ENCODE data around the gene TAF5L. TPM values are rescaled to one million over a fixed set of nuclear protein-coding genes. Genes with fewer than 3 reads are reported as not detected.

Gene TAF5L
- total RNA-seq, 1 donor from 2014 or later, result 8.5 TPM

DNA sequence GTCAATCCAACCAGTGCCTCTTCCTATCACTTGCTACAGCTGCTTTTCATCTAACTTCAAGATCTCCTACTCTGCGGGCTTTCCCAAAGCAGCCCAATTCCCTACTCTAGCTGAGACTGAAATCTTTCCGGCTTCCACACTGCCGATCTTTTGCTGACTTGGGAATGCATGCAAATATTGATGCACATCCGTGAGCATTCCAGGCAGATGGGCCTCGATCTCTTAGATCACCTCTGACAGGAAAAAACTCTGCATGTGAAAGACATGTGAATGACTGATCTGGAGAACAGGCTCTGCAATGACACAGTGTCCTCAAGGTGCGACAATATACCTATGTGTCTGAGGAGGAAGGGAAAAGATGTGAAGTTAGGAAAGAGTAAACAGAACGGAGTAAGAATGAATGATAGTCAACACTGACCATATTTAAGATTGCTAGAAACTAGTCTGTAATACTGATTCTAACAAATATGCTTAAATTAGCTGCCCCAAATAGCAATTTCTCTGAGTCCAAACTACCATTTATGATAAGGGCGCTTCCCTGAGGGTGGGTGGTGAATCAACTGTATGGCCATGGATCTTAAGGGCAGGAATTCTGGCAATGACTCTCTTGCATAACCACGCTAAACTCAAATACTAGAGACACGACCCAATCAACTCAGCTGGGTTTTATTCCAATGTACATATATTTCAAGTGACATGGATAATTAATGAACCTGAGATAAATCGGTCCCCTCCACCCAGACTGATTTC lies 8.4 kb downstream of the TAF5L start:
- TF ChIP-seq EZH2phosphoT487 (IDR thresholded peaks at IDR 0.05) (no peak), EZH2 (IDR thresholded peaks at IDR 0.05) (no peak)
- TF ChIP-seq, protein P1, sequence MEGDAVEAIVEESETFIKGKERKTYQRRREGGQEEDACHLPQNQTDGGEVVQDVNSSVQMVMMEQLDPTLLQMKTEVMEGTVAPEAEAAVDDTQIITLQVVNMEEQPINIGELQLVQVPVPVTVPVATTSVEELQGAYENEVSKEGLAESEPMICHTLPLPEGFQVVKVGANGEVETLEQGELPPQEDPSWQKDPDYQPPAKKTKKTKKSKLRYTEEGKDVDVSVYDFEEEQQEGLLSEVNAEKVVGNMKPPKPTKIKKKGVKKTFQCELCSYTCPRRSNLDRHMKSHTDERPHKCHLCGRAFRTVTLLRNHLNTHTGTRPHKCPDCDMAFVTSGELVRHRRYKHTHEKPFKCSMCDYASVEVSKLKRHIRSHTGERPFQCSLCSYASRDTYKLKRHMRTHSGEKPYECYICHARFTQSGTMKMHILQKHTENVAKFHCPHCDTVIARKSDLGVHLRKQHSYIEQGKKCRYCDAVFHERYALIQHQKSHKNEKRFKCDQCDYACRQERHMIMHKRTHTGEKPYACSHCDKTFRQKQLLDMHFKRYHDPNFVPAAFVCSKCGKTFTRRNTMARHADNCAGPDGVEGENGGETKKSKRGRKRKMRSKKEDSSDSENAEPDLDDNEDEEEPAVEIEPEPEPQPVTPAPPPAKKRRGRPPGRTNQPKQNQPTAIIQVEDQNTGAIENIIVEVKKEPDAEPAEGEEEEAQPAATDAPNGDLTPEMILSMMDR (IDR thresholded peaks at IDR 0.05), result no peak
- Mint-ChIP-seq H3K27me3 (ENCODE audit: insufficient read depth, low read depth) (no peaks in the 10 kb centered on the region), H3K4me3 (no peak overlapping the region), H3K27ac (no peak overlapping the region), H3K36me3 (peaks cover 4% of the 10 kb centered on the region), H3K9me3 (no peaks in the 10 kb centered on the region), H3K4me1 (no peaks in the 10 kb centered on the region)
- Histone ChIP-seq H3K79me2 (ENCODE audit: low read depth) (peaks cover 80% of the 10 kb centered on the region), H3K4me1 (no peaks in the 10 kb centered on the region), H3K27me3 (no peaks in the 10 kb centered on the region), H3K9me3 (ENCODE audit: low read depth) (no peaks in the 10 kb centered on the region), H3K36me3 (no peaks in the 10 kb centered on the region), H3K9ac (no peak overlapping the region), H3F3A (ENCODE audit: low read depth) (no peaks in the 10 kb centered on the region), H3K4me3 (no peak overlapping the region), H4K20me1 (ENCODE audit: low read depth) (peaks cover 23% of the 10 kb centered on the region), H2AFZ (replicated peaks) (no peak overlapping the region), H3K4me2 (no peak overlapping the region), H3K27ac (no peak overlapping the region)
- no peak for DNase-seq (ENCODE audit: low spot score)

DNA sequence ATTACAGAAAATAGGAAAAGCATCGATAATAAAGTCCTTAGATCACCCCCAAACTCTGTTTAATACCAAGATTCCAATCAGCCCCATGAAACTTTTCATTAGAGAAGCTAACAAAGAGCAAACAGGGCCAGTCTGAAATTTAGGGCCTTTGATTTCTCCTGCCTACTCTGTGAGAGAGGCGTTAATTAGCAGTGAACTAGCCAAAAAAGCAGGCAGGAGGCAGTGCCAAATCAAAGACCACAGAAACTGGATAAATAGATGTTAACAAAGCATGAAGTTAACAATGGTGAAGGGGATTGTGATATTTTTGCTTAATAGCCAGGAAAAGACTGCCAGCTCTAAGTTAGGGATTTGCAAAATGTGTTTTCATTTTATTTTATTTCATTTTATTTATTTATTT lies 11.2 kb downstream of the TAF5L start:
- Histone ChIP-seq H3K4me2 (no peak overlapping the region), H3K27ac (peak overlapping the region; percentile 54), H2AFZ (replicated peaks) (no peak overlapping the region), H3K79me2 (ENCODE audit: low read depth) (peaks cover 52% of the 10 kb centered on the region), H4K20me1 (ENCODE audit: low read depth) (peaks cover 23% of the 10 kb centered on the region), H3K4me1 (no peaks in the 10 kb centered on the region), H3K9me3 (ENCODE audit: low read depth) (no peaks in the 10 kb centered on the region), H3K36me3 (no peaks in the 10 kb centered on the region), H3K27me3 (no peaks in the 10 kb centered on the region), H3K4me3 (no peak overlapping the region), H3F3A (ENCODE audit: low read depth) (no peaks in the 10 kb centered on the region), H3K9ac (no peak overlapping the region)
- no peaks in the 10 kb centered on the region for H3K4me1 Mint-ChIP-seq
- no peak for DNase-seq (ENCODE audit: low spot score)
- no peaks in the 10 kb centered on the region for H3K9me3 Mint-ChIP-seq
- H3K27me3 Mint-ChIP-seq (ENCODE audit: insufficient read depth, low read depth), result no peaks in the 10 kb centered on the region
- H3K4me3 Mint-ChIP-seq, result no peak overlapping the region
- H3K27ac Mint-ChIP-seq, result no peak overlapping the region
- peaks cover 15% of the 10 kb centered on the region for H3K36me3 Mint-ChIP-seq
- TF ChIP-seq EZH2phosphoT487 (IDR thresholded peaks at IDR 0.05) (no peak), EZH2 (IDR thresholded peaks at IDR 0.05) (no peak)
- TF ChIP-seq, protein P1 (IDR thresholded peaks at IDR 0.05), result no peak

DNA sequence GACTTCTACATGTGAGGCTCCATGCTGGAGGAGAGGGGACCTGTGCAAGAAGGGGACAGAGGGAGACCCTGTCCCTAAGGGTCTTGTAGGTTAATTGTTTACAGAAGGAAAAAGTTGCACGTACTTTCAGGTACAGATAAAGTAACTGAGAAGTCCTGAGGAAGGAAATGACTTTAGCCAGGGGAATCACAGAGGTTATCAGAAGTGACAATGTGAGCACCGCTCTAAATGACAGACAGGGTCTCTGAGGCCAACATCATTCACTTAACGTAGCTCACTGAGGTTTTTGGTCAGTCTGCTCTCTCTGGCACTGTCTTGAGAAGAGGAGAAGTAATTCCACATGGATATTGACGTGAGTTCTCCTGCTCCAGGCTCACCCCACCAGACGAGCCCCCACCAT lies 12.0 kb downstream of the TAF5L start:
- peaks cover 6% of the 10 kb centered on the region for H3K36me3 ChIP-seq
- H3K4me2 ChIP-seq, result no peak overlapping the region
- peaks cover 16% of the 10 kb centered on the region for H4K20me1 ChIP-seq (ENCODE audit: low read depth)
- Mint-ChIP-seq H3K36me3 (peaks cover 17% of the 10 kb centered on the region), H3K4me1 (no peaks in the 10 kb centered on the region), H3K27ac (no peak overlapping the region), H3K4me3 (no peak overlapping the region), H3K27me3 (ENCODE audit: insufficient read depth, low read depth) (no peaks in the 10 kb centered on the region), H3K9me3 (no peaks in the 10 kb centered on the region)
- no peak for DNase-seq (ENCODE audit: low spot score)
- H3K27ac ChIP-seq, result no peak overlapping the region
- H3K4me1 ChIP-seq, result no peaks in the 10 kb centered on the region
- H3K79me2 ChIP-seq (ENCODE audit: low read depth), result peaks cover 44% of the 10 kb centered on the region
- no peak overlapping the region for H3K9ac ChIP-seq
- H3K4me3 ChIP-seq, result no peak overlapping the region
- TF ChIP-seq EZH2phosphoT487 (IDR thresholded peaks at IDR 0.05), result no peak
- no peaks in the 10 kb centered on the region for H3F3A ChIP-seq (ENCODE audit: low read depth)
- H3K9me3 ChIP-seq (ENCODE audit: low read depth), result no peaks in the 10 kb centered on the region
- no peaks in the 10 kb centered on the region for H3K27me3 ChIP-seq
- H2AFZ ChIP-seq (replicated peaks), result no peak overlapping the region

DNA sequence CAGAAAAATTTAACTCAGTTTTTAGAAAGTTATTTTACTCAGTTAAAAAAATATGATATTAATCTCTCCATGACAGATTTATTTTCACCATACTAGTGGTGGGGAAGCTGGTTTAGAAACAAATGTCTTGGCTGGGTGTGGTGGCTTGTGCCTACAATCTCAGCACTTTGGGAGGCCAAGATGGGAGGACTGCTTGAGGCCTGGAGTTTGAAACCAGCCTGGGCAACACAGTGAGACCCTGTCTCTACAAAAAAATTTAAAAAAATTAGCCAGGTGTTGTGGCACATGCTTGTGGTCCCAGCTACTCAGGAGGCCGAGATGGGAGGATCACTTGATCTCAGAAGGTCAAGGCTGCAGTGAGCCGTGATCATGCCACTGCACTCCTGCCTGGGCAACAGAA lies 17.3 kb downstream of the TAF5L start:
- Histone ChIP-seq H3K4me3 (no peak overlapping the region), H3K36me3 (peaks cover 7% of the 10 kb centered on the region)
- H3K27ac Mint-ChIP-seq, result no peak overlapping the region

More for the DNA sequence above, 17.3 kb downstream of the TAF5L start:
- H2AFZ ChIP-seq (replicated peaks), result no peak overlapping the region
- H3K4me3 Mint-ChIP-seq, result no peak overlapping the region
- H3K36me3 Mint-ChIP-seq, result peaks cover 25% of the 10 kb centered on the region
- DNase-seq (ENCODE audit: low spot score), result no peak
- no peak overlapping the region for H3K4me2 ChIP-seq
- H3K79me2 ChIP-seq (ENCODE audit: low read depth), result no peaks in the 10 kb centered on the region
- H3K27ac ChIP-seq, result no peak overlapping the region
- H4K20me1 ChIP-seq (ENCODE audit: low read depth), result peaks cover 5% of the 10 kb centered on the region
- no peaks in the 10 kb centered on the region for H3K4me1 Mint-ChIP-seq
- H3K4me1 ChIP-seq, result no peaks in the 10 kb centered on the region
- no peaks in the 10 kb centered on the region for H3K9me3 ChIP-seq (ENCODE audit: low read depth)
- H3K9me3 Mint-ChIP-seq, result no peaks in the 10 kb centered on the region
- no peaks in the 10 kb centered on the region for H3F3A ChIP-seq (ENCODE audit: low read depth)
- no peaks in the 10 kb centered on the region for H3K27me3 Mint-ChIP-seq (ENCODE audit: insufficient read depth, low read depth)
- H3K9ac ChIP-seq, result no peak overlapping the region
- TF ChIP-seq, protein P1 (IDR thresholded peaks at IDR 0.05), result no peak
- TF ChIP-seq EZH2phosphoT487 (IDR thresholded peaks at IDR 0.05), result no peak
- TF ChIP-seq EZH2 (IDR thresholded peaks at IDR 0.05), result no peak
- H3K27me3 ChIP-seq, result no peaks in the 10 kb centered on the region
